WTC11 (cell line): ENCODE measurements around the gene STON2. TPM values are rescaled to one million over a fixed set of nuclear protein-coding genes. Genes with fewer than 3 reads are reported as not detected.

Source experiments
- AR ChIP-seq: fragments of 250-450 bp; sonication (Bioruptor Pico); IDR thresholded peaks from 2 replicates; pipeline ENCODE4 v1.9.0; 2021; ENCODE audit warnings: mild to moderate bottlenecking
- CBFB ChIP-seq: sonication (generic); formaldehyde crosslinking; IDR thresholded peaks from 2 replicates; pipeline ENCODE4 v1.8.1; 2022; ENCODE audit warnings: mild to moderate bottlenecking, low read depth, missing genetic modification reagents
- CREM ChIP-seq: sonication (generic); formaldehyde crosslinking; IDR thresholded peaks from 2 replicates; pipeline ENCODE4 v1.8.1; 2022; ENCODE audit warnings: mild to moderate bottlenecking, missing genetic modification reagents, moderate library complexity
- E2F1 ChIP-seq: sonication (generic); formaldehyde crosslinking; IDR thresholded peaks from 2 replicates; pipeline ENCODE4 v1.8.0; 2022; ENCODE audit warnings: mild to moderate bottlenecking, missing genetic modification reagents
- E2F5 ChIP-seq: sonication (generic); formaldehyde crosslinking; IDR thresholded peaks from 2 replicates; pipeline ENCODE4 v1.8.1; 2022; ENCODE audit warnings: mild to moderate bottlenecking, moderate library complexity, missing genetic modification reagents
- ETV6 ChIP-seq: sonication (generic); formaldehyde crosslinking; IDR thresholded peaks from 2 replicates; pipeline ENCODE4 v1.8.1; 2022; ENCODE audit warnings: mild to moderate bottlenecking, missing genetic modification reagents
- FOXK1 ChIP-seq: sonication (generic); formaldehyde crosslinking; IDR thresholded peaks from 2 replicates; pipeline ENCODE4 v1.8.0; 2022; ENCODE audit warnings: mild to moderate bottlenecking, moderate library complexity, missing genetic modification reagents
- FOXP1 ChIP-seq: sonication (generic); formaldehyde crosslinking; IDR thresholded peaks from 2 replicates; pipeline ENCODE4 v1.8.0; 2022; ENCODE audit warnings: missing genetic modification reagents, mild to moderate bottlenecking, moderate library complexity, borderline replicate concordance
- GTF2I ChIP-seq: fragments of 250-450 bp; sonication (Bioruptor Pico); conservative IDR thresholded peaks from 2 replicates; pipeline ENCODE4 v1.4.0; 2021; ENCODE audit warnings: mild to moderate bottlenecking
- MAX ChIP-seq: sonication (generic); formaldehyde crosslinking; IDR thresholded peaks from 2 replicates; pipeline ENCODE4 v1.8.0; 2022; ENCODE audit warnings: mild to moderate bottlenecking, missing genetic modification reagents
- MYBL2 ChIP-seq: sonication (generic); formaldehyde crosslinking; IDR thresholded peaks from 2 replicates; pipeline ENCODE4 v1.8.1; 2023; ENCODE audit warnings: mild to moderate bottlenecking, moderate library complexity, missing genetic modification reagents
- OVOL2 ChIP-seq: fragments of 250-450 bp; sonication (Bioruptor Pico); IDR thresholded peaks from 2 replicates; pipeline ENCODE4 v1.9.0; 2021; ENCODE audit warnings: mild to moderate bottlenecking, borderline replicate concordance
- PRRX2 ChIP-seq: fragments of 250-450 bp; sonication (Bioruptor Pico); IDR thresholded peaks from 2 replicates; pipeline ENCODE4 v1.8.0; 2021; ENCODE audit warnings: mild to moderate bottlenecking
- SMAD3 ChIP-seq: sonication (generic); formaldehyde crosslinking; IDR thresholded peaks from 2 replicates; pipeline ENCODE4 v1.8.0; 2022; ENCODE audit warnings: missing genetic modification reagents, mild to moderate bottlenecking, borderline replicate concordance
- SP1 ChIP-seq: sonication (generic); formaldehyde crosslinking; conservative IDR thresholded peaks from 2 replicates; pipeline ENCODE4 v1.8.1; 2022; ENCODE audit warnings: missing genetic modification reagents
- TEAD1 ChIP-seq: sonication (generic); formaldehyde crosslinking; IDR thresholded peaks from 2 replicates; pipeline ENCODE4 v1.8.0; 2022; ENCODE audit warnings: mild to moderate bottlenecking, missing genetic modification reagents
- USF2 ChIP-seq: sonication (generic); formaldehyde crosslinking; IDR thresholded peaks from 2 replicates; pipeline ENCODE4 v1.8.1; 2023; ENCODE audit warnings: mild to moderate bottlenecking, missing genetic modification reagents, moderate library complexity
- ZBTB21 ChIP-seq: sonication (generic); formaldehyde crosslinking; IDR thresholded peaks from 2 replicates; pipeline ENCODE4 v1.8.1; 2023; ENCODE audit warnings: mild to moderate bottlenecking, missing genetic modification reagents, borderline replicate concordance
- ZMAT4 ChIP-seq: fragments of 250-450 bp; sonication (Bioruptor Pico); IDR thresholded peaks from 2 replicates; pipeline ENCODE4 v1.9.0; 2021; ENCODE audit warnings: mild to moderate bottlenecking
- ZNF138 ChIP-seq: sonication (generic); formaldehyde crosslinking; conservative IDR thresholded peaks from 2 replicates; pipeline ENCODE4 v1.8.1; 2022; ENCODE audit warnings: mild to moderate bottlenecking, moderate library complexity, missing genetic modification reagents
- ZNF232 ChIP-seq: sonication (generic); formaldehyde crosslinking; IDR thresholded peaks from 2 replicates; pipeline ENCODE4 v1.8.0; 2022; ENCODE audit warnings: mild to moderate bottlenecking, missing genetic modification reagents
- ZNF281 ChIP-seq: sonication (generic); formaldehyde crosslinking; IDR thresholded peaks from 2 replicates; pipeline ENCODE4 v1.8.0; 2023; ENCODE audit warnings: mild to moderate bottlenecking, missing genetic modification reagents
- ZNF396 ChIP-seq: fragments of 250-450 bp; sonication (Bioruptor Pico); IDR thresholded peaks from 2 replicates; pipeline ENCODE4 v1.8.0; 2021; ENCODE audit warnings: mild to moderate bottlenecking, moderate library complexity, borderline replicate concordance
- ZNF425 ChIP-seq: fragments of 250-450 bp; sonication (Bioruptor Pico); conservative IDR thresholded peaks from 2 replicates; pipeline ENCODE4 v1.9.0; 2021; ENCODE audit warnings: mild to moderate bottlenecking
- ZNF512 ChIP-seq: sonication (generic); formaldehyde crosslinking; IDR thresholded peaks from 2 replicates; pipeline ENCODE4 v1.8.1; 2022; ENCODE audit warnings: missing genetic modification reagents, borderline replicate concordance
- total RNA-seq: library from RNA; stranded (reverse); gene quantifications from 3 replicates; pipeline ENCODE4 v1.2.3, GENCODE V29; 2021

The STON2 gene
- total RNA-seq, 1 experiment from 2014 or later = 69.2 TPM

- TF ChIP-seq AR (0 out of 2 replicates have a peak, but pooled peaks have one; percentile 58), SMAD3 (CRISPR knock-in tag) (peak; percentile 88), FOXK1 (peak; percentile 80), ZNF232 (CRISPR knock-in tag) (peak; percentile 84; the same call in 1 of the 2 replicates), FOXP1 (CRISPR knock-in tag) (peak; percentile 73; the same call in 1 of the 2 replicates), MYBL2 (CRISPR knock-in tag) (peak; percentile 50; the same call in 1 of the 2 replicates), ZNF138 (0 out of 2 replicates have a peak, but pooled peaks have one; percentile 65), OVOL2 (CRISPR knock-in tag) (0 out of 2 replicates have a peak, but pooled peaks have one; percentile 66), CREM (CRISPR knock-in tag) (peak; percentile 85), TEAD1 (CRISPR knock-in tag) (peak; percentile 77), MAX (CRISPR knock-in tag) (peak; percentile 67; the same call in 1 of the 2 replicates), CBFB (0 out of 2 replicates have a peak, but pooled peaks have one; percentile 52), E2F5 (CRISPR knock-in tag) (peak; percentile 64), ZMAT4 (CRISPR knock-in tag) (peak; percentile 57; the same call in 1 of the 2 replicates), ZBTB21 (CRISPR knock-in tag) (0 out of 2 replicates have a peak, but pooled peaks have one; percentile 61), ZNF512 (no peak), ZNF281 (CRISPR knock-in tag) (0 out of 2 replicates have a peak, but pooled peaks have one; percentile 19), ZNF396 (CRISPR knock-in tag) (no peak), ETV6 (CRISPR knock-in tag) (peak; percentile 85), USF2 (peak; percentile 22; the same call in 1 of the 2 replicates), E2F1 (CRISPR knock-in tag) (no peak), PRRX2 (peak; percentile 49; the same call in 1 of the 2 replicates), GTF2I (no peak), ZNF425 (CRISPR knock-in tag) (0 out of 2 replicates have a peak, but pooled peaks have one; percentile 22), SP1 (CRISPR knock-in tag) (0 out of 2 replicates have a peak, but pooled peaks have one; percentile 57)
Measured at GRCh38 chr14:81219210-81219758, 180.8 kb downstream of the STON2 start (continued).
